HG03457 (cell line): ENCODE data around the gene AKR1B1.

Experiments used
- ATAC-seq: cut with Tn5 transposase; IDR thresholded peaks from one replicate; pipeline ENCODE4 v1.9.1; 2021; ENCODE audit warnings: moderate number of reproducible peaks; ENCODE audit not compliant: unreplicated experiment

Gene AKR1B1

DNA sequence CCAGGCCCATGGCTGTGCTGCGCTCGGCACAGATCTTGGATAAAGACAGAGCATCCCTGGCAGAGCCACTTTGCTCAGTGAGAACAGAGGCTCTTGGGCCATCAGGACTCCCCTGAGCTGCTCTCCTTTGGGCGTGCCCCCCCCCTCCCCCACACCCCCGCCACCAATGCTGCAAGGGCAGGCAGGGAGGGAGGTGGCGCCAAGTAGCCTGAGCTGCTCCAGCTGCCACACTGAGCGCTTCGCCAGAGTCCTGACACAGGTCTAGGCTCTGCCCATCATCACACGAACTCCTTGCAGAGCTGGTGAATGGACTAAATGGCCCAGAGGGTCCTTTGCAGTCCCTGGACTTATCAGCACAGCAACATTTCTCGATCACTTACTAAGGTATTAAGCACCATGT, 12.5 kb downstream of the AKR1B1 start:
- ATAC-seq, result no peak

DNA sequence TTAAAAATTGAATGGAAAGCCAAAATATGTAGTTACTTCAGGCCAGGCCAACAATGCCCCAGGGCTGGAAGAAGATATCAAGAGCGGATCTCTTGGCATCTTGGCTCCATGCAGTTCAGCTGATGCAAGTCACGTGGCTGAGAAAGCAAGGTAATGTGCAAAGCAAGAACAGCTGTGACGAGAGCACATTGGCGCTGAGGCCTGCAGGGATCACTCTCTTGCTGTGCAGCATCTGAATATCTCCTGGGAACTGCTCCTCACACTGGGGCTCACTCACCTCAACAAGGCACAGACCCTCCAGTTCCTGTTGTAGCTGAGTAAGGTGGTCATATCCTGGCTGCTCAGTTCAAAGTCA, 14.0 kb downstream of the AKR1B1 start:
- no peak for ATAC-seq

DNA sequence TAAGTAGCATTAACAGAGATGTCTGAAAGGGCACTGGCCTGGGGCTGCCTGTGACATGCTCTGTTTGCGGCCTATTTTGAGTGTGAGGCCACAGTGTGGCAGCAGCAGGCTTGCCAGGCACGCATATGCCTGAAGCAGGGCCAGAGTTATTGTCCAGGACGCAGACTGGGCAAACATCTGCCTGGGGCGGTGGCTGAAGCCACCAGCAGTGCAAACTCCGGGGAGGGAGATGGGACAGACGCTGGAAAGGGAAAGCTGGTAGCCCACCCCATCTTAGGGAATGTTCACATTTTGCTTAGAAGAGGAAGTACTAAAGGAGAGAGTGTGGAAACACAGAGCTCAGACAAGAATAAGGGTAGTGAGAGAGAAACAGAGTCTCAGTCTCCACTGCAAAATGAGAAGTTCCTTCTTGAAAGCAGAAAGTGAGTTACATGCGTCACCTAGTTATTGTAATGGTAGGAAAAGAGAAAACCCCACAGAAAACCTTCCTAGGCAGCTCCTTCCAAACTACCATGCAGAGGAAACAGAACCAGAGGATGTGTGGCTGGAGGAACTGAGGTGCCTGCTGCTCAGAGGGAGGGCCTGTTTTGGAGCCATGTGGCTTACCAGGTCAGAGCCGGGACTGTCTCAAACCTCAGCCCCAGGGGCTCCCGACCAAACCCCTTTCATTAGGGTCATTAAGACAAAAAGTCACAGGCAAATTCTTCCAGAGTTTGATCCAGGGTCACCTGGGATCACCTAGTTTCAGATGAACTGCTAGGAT, 14.5 kb downstream of the AKR1B1 start:
- ATAC-seq, result no peak

DNA sequence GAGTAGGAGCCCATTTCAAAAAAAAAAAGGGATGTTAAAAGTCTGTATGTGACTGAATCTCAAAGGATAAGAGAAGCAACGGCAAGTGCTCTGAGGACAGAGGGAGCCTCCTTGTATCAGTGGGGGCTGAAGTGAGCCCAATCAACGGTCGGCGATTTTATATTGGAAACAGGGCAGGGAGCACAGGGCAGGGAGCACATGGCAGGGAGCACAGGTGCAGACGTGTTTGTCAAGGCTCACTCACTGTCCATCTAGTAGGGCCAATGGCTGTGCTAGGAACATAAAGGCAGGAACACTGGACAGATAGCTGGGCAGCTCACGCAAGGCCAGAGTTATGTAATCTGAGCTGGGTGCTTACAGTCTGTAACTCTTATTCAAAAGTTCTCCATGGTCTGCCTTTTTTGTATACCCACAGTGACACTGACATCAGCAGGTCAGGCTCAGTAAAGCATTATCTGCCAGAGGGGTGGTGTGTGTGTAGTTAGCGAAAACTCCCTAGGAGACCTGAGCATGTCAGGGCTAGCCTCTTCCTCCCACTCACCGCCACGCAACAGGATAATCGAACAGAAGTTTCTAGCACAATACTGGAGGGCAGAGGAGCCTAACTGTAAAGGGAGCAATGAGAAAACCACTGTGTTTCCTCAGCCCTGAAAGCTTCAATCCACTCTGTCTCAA, 15.4 kb downstream of the AKR1B1 start:
- no peak for ATAC-seq

DNA sequence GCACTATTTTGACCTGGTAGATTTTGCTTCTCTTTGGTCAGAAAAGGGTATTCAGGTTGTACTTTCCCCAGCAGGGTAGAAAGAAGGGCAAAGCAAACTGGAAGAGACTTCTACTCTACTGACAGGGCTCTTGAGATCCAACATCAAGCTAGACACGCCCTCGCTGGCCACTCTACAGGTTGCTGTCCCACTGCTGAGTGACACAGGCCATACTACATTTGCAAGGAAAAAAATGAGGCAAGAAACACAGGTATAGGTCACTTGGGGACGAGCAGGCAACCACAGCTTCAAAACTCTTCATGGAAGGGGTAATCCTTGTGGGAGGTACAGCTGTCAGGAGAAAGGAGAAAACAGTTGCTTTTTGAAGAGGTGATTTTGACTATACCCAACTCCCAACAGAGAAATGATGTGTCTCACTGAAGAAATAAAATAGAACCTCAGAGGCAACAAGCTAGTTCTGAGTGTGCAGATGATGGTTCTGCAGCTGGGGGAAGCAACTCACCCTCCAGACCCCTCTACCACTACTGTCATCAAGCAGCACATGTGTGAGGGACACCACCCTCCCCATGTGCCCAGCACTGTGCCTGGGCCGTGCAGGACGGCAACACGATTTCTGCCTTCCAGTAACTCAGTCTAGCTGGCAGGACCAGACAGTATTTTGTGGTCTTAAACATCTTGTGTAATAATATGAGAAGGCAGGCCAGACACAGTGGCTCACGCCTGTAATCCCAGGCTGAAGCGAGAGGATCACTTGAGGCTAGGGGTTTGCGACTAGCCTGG, 16.3 kb downstream of the AKR1B1 start:
- no peak for ATAC-seq

DNA sequence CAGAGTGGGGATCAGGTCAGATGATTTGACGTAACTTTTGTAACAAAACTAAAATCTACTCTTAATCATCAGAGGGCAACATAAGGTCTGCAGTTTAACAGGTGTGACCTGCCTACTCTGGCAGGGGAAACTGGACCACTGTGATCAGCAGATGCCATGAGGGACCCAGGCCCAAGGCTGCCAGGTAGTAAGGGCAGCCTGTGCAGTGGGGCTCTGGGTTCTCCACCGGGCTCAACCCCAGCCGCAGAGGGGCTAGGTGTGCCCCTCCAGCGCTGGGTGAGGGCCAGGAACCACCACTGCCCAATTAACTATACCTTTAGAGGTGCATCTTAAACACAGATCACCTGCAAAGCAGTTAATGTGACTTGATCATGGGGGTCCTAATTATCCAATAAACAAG, 17.6 kb downstream of the AKR1B1 start:
- ATAC-seq, result no peak

DNA sequence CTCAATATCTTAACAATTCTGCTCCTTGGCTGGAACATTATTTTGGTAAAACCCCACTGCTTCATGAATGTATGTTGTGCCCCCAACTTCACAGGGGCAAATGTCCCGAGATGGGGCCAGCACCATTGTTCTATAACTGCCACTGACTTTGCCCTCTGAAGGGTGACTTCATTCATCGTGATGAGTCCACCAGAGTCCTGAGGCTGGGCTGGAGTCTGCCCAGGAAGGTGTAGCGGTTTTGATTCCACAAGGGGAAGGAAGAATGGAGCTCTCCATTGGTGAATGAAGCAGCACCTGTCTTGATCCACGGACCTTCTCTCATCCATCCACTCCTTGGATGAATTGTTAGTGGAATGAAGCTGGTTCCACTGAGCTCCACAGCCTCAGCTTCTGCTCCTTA, 18.4 kb downstream of the AKR1B1 start:
- ATAC-seq, result no peak

DNA sequence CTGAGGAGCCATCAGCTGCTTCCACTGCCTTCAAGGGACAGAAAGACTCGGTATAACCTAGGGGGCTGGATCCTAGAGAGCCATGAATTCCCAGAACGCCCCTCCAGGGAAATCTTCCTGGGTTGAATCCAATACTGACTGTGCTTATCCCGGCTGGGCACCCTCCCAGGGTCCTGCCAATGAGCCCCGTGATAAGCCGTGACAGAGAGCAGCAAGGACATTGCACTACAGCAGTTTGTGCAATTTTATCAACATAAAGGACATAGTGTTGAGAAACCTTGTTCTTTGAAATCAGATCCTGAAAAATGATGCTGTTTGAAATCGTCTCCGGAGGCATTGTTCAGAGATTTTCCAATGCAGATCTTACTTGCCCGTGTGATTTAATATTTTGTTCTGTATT, 18.8 kb downstream of the AKR1B1 start:
- ATAC-seq, result no peak

DNA sequence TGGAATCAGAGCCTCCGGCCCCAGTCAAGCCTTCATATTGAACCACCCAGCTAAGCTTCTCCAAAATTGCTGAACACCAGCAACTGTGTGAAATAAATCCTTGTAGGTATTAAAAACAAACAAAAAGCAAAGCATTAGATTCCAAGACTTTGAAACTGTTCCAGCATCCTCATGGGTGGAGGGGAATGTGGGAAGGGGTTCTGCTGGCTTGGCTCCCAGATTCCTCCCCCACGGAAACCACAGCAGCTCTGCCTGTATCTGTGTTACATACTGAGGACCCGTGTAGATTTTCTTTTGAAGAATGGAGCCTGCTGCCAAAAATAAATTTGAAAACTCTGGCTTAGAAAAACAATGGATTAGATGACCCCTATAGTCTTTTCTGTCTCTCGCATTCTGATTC, 20.0 kb downstream of the AKR1B1 start:
- no peak for ATAC-seq

DNA sequence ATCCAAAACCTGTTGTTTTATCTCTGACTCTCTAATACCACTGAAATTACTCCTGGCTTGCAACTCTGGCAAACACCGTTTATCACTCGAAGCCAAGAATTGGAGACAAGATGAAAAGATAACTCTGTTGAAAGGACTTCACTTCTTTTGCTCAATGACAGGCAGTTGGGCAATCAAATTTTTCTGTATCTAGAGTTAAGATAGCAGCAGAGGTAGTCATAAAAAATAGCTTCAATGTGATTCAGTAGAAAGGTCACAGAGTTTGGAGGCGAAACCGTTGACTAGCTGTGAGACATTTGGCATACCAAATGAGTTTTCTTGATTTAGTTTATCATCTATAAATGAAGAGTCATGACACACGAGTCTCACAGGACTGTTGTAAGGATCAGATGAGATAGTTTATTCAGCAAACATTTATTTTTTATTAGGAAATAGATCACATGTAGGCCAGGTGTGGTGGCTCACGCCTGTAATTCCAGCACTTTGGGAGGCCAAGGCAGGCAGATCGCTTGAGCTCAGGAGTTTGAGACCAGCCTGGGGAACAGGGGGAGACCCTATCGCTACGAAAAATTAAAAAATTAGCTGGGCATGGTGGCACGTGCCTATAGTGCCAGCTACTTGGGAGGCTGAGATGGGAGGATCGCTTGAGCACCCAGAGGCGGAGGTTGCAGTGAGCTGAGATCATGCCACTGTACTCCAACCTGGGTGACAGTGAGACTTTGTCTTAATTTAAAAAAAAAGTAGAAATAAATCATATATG, 23.6 kb downstream of the AKR1B1 start:
- no peak for ATAC-seq

DNA sequence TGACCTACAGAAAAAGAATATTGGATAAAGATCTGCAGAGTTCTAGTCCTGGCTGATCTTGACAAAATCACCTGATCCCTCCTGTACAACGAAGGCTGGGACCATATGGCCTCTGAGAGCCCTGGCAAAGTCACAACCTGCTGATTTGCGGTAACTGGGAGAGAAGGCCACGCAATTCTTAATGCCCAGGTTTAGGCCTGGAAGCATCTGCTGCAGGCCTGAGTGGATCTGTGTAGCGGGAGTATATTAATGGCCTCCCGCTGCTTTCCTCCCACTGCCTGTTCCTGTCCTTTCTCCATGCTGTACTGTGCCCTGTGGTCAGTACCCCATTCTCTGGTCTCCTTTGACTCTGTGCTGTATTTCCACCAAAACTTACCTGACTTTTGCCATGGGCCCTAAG, 24.2 kb downstream of the AKR1B1 start:
- no peak for ATAC-seq

DNA sequence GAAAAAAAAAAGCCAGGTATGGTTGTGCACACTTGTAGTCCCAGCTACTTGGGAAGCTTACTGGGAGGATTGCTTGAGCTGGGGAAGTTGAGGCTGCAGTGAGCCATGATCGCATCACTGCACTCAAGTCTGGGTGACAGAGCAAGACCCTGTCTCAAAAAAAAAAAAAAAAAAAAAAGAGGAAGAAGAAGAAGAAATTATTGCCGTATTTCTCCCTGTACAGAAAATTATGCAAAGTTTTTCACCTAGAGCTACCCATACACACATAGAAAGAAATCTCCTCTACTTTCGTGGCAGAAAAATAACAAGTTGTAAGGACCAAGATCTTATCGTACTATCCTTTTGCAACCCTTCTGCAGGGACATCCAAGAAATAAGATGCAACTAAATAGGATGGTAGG, 25.5 kb downstream of the AKR1B1 start:
- no peak for ATAC-seq

DNA sequence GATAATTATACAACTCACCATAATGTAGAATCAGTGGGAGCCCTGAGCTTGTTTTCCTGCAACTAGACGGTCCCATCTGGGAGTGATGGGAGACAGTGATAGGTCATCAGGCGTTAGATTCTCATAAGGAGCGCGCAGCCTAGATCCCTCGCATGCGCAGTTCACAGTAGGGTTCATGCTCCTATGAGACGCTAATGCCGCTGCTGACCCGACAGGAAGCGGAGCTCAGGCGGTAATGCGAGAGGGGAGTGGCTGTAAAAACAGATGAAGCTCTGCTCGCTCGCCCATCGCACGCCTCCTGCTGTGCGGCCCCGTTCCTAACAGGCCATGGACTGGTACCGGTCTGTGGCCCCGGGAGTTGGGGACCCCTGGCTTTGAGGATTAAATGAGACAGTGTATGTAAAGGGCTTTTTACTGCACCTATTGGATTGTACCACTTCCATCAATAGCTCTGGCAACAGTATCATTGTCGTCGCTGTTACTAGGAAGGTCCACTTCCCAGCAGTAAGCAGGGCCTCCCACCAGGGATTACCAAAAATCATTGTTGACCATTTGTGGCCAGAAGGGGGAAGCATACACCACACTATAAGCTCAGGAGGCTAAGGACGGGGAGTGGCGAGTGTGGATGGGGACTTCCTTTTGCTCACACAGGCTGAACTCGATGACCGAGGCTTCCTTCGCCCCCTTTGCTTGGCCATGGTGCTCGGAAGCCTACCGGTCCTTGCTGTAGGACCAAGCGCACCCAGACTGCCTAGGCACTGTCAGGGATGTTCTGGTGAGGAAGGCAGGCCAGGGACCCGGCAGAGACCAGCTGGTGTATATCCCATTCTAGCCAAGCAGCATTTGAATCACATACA, 26.4 kb downstream of the AKR1B1 start:
- ATAC-seq, result peak; percentile 93

DNA sequence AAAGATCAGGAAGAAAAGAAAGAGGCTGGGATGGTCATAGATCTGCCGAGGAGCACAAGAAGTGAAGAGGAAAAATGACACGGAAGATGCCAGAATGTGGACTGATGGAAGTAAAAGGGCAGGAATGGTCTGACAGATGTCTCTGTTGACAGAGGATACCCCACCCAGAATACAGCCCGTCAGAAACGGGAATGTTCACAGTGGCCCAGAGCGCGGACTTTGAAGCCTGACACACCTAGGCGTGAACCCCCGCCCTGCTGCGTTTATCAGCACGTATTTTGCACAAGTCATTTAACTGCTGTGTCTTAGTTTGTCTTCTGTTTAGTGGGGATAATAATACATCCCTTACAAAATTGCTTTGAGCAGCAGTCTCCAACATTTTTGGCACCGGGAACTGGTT, 27.1 kb downstream of the AKR1B1 start:
- no peak for ATAC-seq

DNA sequence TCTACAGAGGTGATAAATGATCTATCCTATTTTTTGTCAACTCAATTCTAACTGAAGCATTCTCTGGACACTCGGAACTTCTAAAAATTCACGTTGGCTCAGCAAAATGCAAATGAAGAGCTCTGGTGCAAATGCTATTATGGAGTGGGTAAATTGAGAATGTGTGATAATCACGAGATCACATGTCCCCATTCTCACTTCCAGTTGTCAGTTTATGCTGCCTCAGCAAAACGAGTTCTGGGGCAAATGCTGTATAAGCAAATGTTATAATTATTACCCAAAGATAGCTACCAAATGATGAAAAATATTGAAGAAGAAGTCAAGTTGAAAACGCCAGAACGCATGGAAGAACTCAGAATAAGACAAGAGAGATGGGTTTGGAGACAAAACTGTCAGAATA, 29.4 kb downstream of the AKR1B1 start:
- ATAC-seq, result no peak

DNA sequence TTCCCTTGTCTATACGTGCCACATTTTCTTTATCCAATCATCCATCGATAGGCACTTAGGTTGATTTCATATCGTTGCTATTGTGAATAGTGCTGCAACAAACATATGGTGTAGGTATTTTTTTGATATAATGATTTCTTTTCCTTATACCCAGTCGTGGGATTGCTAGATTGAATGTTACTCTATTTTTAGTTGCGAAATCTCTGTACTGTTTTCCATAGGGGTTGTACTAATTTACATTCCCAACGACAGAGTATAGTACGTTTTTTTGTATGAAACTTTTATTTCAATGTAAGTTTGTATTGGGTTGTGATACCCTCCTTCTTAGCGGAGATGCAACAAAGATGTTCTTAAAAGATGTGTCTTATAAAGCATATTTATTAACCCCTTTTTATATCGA, 30.0 kb downstream of the AKR1B1 start:
- ATAC-seq, result no peak

DNA sequence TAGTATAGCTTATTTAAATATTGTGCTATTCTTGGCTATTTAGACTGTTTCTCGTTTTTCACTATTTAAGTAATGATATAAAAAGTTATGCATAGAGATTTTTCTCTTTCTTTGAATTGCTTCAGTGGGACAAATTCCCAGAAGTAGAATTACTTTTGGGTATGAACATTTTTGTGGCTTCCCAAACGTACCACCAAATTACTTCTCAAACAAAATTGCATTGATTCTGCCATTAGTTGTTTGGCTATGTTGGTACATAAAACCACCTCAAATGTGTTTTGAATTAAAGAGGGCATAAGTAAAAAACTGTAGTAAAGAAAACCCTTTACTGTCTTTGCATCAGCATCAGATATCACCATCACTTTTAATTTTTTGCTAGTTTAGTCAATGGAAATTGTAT, 31.0 kb downstream of the AKR1B1 start:
- ATAC-seq, result no peak

DNA sequence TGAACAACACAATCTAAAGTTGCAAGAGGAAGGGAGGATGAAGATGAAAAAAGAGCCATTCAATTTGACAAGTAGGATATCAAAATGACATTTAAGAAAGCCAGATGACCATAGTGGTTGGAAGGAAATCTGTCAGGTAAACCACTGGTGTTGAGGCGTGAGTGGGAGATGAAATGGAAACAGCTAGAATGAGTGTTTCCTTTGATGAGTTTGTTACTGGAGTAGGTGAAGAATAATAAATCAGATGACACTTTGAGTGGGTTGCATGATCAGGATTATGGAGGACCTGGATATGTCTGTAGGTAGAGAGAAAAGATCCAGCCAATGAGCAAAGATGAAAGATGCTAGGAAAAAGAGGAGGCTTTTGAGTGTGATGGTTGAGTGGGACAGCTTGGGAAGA, 33.1 kb downstream of the AKR1B1 start:
- no peak for ATAC-seq

DNA sequence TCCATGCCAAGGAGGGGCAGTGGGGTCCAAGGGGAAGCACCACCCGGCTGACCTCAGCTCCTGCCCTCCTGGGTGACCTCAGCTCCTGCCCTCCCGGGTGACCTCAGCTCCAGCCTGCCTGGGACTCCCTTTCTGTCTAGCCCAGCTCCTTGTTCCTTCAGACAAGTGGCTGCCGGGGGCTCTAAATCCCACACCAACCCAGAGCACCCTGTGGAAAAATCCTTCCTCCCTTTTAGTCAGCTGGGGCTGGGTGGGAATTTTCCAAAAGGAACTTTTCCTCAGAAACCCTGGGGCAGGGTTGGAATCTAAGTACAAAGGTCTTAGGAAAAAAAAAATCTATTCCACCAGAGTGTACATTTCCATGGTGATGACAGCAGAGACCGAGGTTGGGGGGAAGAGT, 36.3 kb downstream of the AKR1B1 start:
- ATAC-seq, result no peak

DNA sequence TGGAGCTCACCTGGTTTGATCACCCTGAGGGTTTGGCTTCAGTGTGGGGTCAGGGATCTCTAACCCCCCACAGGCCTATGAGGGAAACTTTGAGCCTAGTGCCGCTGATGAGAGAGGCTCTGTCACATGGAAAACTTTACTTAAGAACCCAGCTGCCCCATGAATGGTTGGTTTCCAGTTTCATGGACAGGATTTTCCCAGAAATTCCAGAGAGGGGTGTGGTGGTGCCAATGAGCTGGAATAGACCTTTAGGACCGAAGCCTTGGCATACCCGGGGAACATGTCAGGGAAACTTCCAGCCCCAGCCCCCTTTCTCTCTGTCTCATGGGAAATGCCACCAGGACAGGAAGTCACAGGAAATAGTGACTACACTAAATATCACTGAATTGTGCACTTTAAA, 36.9 kb downstream of the AKR1B1 start:
- ATAC-seq, result no peak
